Testis (tissue), 2 donors: ENCODE data around the gene AZU1.

ENCODE experiments used
- CTCF ChIP-seq, 3 experiments: fragments of 450-650 bp in 2 of 3; fragments of 200-600 bp in 1 of 3; sonication (generic) in 1 of 3; IDR thresholded peaks; one replicate each; pipeline ENCODE4 v1.5.1; 2016 to 2019; ENCODE audit warnings: antibody characterized with exemption in 3 of 3, mild to moderate bottlenecking in 2 of 3, moderate library complexity in 1 of 3
- POLR2A ChIP-seq: fragments of 450-650 bp; IDR thresholded peaks from one replicate; pipeline ENCODE4 v1.6.1; 2017; ENCODE audit warnings: antibody characterized with exemption, mild to moderate bottlenecking, moderate library complexity

GRCh38 chr19:792306-792885 is 35.2 kb upstream of the AZU1 start:
- no peak for TF ChIP-seq CTCF (IDR thresholded peaks at IDR 0.05)
- TF ChIP-seq POLR2A, result no peak
